K562 (cell line): ENCODE results near the gene FANCC. TPM values are rescaled to one million over a fixed set of nuclear protein-coding genes. Genes with fewer than 3 reads are reported as not detected.

ENCODE experiments used
- ADNP ChIP-seq: fragments of 200-800 bp; sonication (Bioruptor generic); IDR thresholded peaks from 2 replicates; pipeline ENCODE4 v1.6.1; 2016; ENCODE audit warnings: missing genetic modification characterization, missing compliant biosample characterization
- BDP1 ChIP-seq: IDR thresholded peaks from 3 replicates; pipeline ENCODE4 v1.6.1; 2011; ENCODE audit not compliant: insufficient read length, insufficient read depth
- BMI1 ChIP-seq: fragments of 150-350 bp; IDR thresholded peaks from 2 replicates; pipeline ENCODE4 v1.6.1; 2014; ENCODE audit warnings: low read length
- CEBPB ChIP-seq: fragments of 450-650 bp; IDR thresholded peaks from 2 replicates; pipeline ENCODE4 v1.6.1; 2016; ENCODE audit warnings: missing genetic modification characterization, missing compliant biosample characterization
- CHD2 ChIP-seq: IDR thresholded peaks from 2 replicates; pipeline ENCODE4 v1.6.1; 2011; ENCODE audit warnings: low read depth, low read length
- E2F1 ChIP-seq: sonication (generic); formaldehyde crosslinking; IDR thresholded peaks from 2 replicates; pipeline ENCODE4 v1.8.1; 2023; ENCODE audit warnings: mild to moderate bottlenecking, missing genetic modification reagents, moderate library complexity
- HBP1 ChIP-seq: fragments of 450-650 bp; formaldehyde crosslinking; IDR thresholded peaks from 2 replicates; pipeline ENCODE4 v1.4.0; 2022; ENCODE audit warnings: missing genetic modification characterization
- KAT2B ChIP-seq: IDR thresholded peaks from one replicate; pipeline ENCODE4 v1.6.1; 2012; ENCODE audit warnings: low read depth, mild to moderate bottlenecking, control low read depth, inconsistent platforms, low read length, moderate library complexity
- PCBP1 ChIP-seq: fragments of 200-400 bp; formaldehyde crosslinking; IDR thresholded peaks from 2 replicates; pipeline ENCODE4 v1.6.1; 2018; ENCODE audit warnings: mild to moderate bottlenecking, low read depth, low read length; ENCODE audit not compliant: poor library complexity, severe bottlenecking
- POLR2AphosphoS5 ChIP-seq: IDR thresholded peaks from 2 replicates; pipeline ENCODE4 v1.6.1; 2011; ENCODE audit warnings: mild to moderate bottlenecking, low read depth, low read length, moderate library complexity; ENCODE audit not compliant: control insufficient read depth, insufficient read depth
- POLR2G ChIP-seq: fragments of 200-400 bp; formaldehyde crosslinking; IDR thresholded peaks from 2 replicates; pipeline ENCODE4 v1.6.1; 2017; ENCODE audit warnings: low read depth, mild to moderate bottlenecking, antibody characterized with exemption, low read length, moderate library complexity
- PTTG1 ChIP-seq: fragments of 450-650 bp; IDR thresholded peaks from 2 replicates; pipeline ENCODE4 v1.6.1; 2016; ENCODE audit warnings: low read depth, mild to moderate bottlenecking, missing genetic modification characterization, missing compliant biosample characterization
- SRSF7 ChIP-seq: fragments of 200-400 bp; formaldehyde crosslinking; optimal IDR thresholded peaks from 2 replicates; pipeline ENCODE3; 2017; ENCODE audit warnings: mild to moderate bottlenecking, low read depth, low read length
- TEAD1 ChIP-seq, 2 experiments: fragments of 450-650 bp in 1 of 2; sonication (generic) in 1 of 2; formaldehyde crosslinking; IDR thresholded peaks; 2 replicates each; pipeline versions ENCODE4 v1.4.0 to v1.8.0; 2020 to 2022; ENCODE audit warnings: mild to moderate bottlenecking in 2 of 2, missing genetic modification reagents in 1 of 2
- TRIM24 ChIP-seq, 2 experiments: fragments of 450-650 bp; IDR thresholded peaks; 2 replicates each; pipeline ENCODE4 v1.6.1; 2016
- ZBTB49 ChIP-seq: sonication (generic); formaldehyde crosslinking; IDR thresholded peaks from 2 replicates; pipeline ENCODE4 v1.8.0; 2022; ENCODE audit warnings: missing genetic modification reagents, mild to moderate bottlenecking, borderline replicate concordance
- ZNF212 ChIP-seq: fragments of 450-650 bp; formaldehyde crosslinking; IDR thresholded peaks from 2 replicates; pipeline ENCODE4 v1.4.0; 2020; ENCODE audit warnings: mild to moderate bottlenecking
- ZNF232 ChIP-seq: sonication (generic); formaldehyde crosslinking; IDR thresholded peaks from 2 replicates; pipeline ENCODE4 v1.8.0; 2022; ENCODE audit warnings: mild to moderate bottlenecking, missing genetic modification reagents
- ZNF398 ChIP-seq: fragments of 250-450 bp; sonication (Bioruptor Pico); IDR thresholded peaks from 2 replicates; pipeline ENCODE4 v1.8.0; 2021; ENCODE audit warnings: moderate library complexity, mild to moderate bottlenecking, inconsistent platforms
- ZNF778 ChIP-seq: fragments of 450-650 bp; formaldehyde crosslinking; IDR thresholded peaks from 2 replicates; pipeline ENCODE4 v1.4.0; 2020; ENCODE audit warnings: mild to moderate bottlenecking, moderate library complexity
- polyA plus RNA-seq, 8 experiments: library from polyadenylated mRNA; depleted of rRNA in 4 of 8; stranded (reverse) in 5 of 8; unstranded in 3 of 8; fragments of >200 nt; fragmentation: Nextera tagmentation in 2 of 8; fragmentation: Illumina TruSeq in 1 of 8; extraction: Ambion mirVana in 2 of 8; extraction: Trizol in 1 of 8; gene quantifications; 2 replicates each; pipeline versions ENCODE4 v1.2.1 to v1.2.3, GENCODE V29; 2011 to 2014; ENCODE audit warnings: inconsistent platforms in 1 of 8, missing spikeins in 1 of 8
- total RNA-seq, 7 experiments: library from RNA; depleted of rRNA in 6 of 7; stranded (reverse); fragments of >200 nt in 6 of 7; fragmentation: Illumina TruSeq in 2 of 7; extraction: Trizol in 2 of 7; gene quantifications; 2 replicates each; pipeline versions ENCODE4 v1.2.1 to v1.2.3, GENCODE V29; 2011 to 2021; ENCODE audit warnings: low replicate concordance in 1 of 7

Gene FANCC
- total and polyA plus RNA-seq, 9 of the 15 experiments (the other 6 are each of a cell fraction or from before 2014, with no cell fraction given): 4.6 to 18.4 (median 14.2) TPM

- TF ChIP-seq KAT2B (no peak), TRIM24 (IDR thresholded peaks at IDR 0.05) (no peak), ZNF212 (no peak), ZNF778 (CRISPR knock-in tag) (no peak), PCBP1 (peak; percentile 10), SRSF7 (no peak), POLR2G (peak; percentile 92), ZNF398 (CRISPR knock-in tag) (no peak), E2F1 (CRISPR knock-in tag) (peak; percentile 79; the same call in 1 of the 2 replicates), ZNF232 (CRISPR knock-in tag) (peak; percentile 81; the same call in 1 of the 2 replicates), HBP1 (CRISPR knock-in tag) (0 out of 2 replicates have a peak, but pooled peaks have one; percentile 58), CHD2 (peak; percentile 90), CEBPB (no peak), ADNP (tag) (no peak), ZBTB49 (CRISPR knock-in tag) (peak; percentile 89; the same call in 1 of the 2 replicates), TEAD1 (CRISPR knock-in tag; IDR thresholded peaks at IDR 0.05) (peak; percentile 32 to 94; a peak in 2 of 4 replicates), PTTG1 (tag) (no peak), BDP1 (no peak), BMI1 (no peak), POLR2AphosphoS5 (no peak; the same call in 1 of the 2 replicates)
Measured at GRCh38 chr9:95317119-95317892, at the start of gene FANCC (continued).
